ENCODE measurements around the gene ALDH1A1. TPM values are rescaled to one million over a fixed set of nuclear protein-coding genes. Genes with fewer than 3 reads are reported as not detected.

ALDH1A1 gene
- total RNA-seq, 1 donor from 2014 or later = 10.9 TPM

DNA sequence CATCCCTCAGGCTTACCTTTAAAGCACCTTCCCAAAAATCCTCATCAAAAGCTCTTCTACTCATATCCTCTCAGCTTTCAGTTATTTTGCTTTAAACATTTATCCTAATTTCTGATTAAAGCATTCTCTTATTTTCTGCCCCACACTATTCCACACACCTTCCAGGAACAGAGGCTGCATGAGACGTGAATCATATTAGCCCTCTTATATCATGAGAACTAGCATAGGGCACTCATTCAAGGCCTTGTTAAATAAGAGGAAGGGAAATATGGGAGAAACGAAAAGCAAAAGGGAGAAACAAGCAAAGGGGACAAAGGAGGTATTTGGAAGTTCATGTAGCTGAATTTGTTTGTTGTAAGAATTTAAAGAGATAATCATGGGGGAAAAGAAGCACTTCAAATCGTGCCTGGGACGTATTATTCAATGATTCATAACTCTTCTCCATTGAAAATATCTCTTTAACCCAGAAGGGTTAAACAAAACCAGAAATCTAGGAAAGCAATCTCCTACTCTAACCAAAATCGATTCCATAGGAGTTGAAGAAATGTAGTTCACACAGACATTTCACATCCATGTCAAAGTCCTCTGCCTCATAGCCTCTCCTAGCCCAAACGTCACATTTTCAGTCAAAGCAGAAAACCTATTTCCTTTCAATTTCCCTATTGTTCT, 4.1 kb downstream of the ALDH1A1 start:
- no peak for DNase-seq (ENCODE audit: low spot score in 2 of 2, unreplicated experiment in 2 of 2)
- Mint-ChIP-seq H3K9me3 (no peaks in the 10 kb centered on the region), H3K4me3 (no peak overlapping the region), H3K36me3 (no peaks in the 10 kb centered on the region), H3K4me1 (peaks cover 39% of the 10 kb centered on the region), H3K27me3 (ENCODE audit: low read depth) (peaks cover 5% of the 10 kb centered on the region), H3K27ac (no peak overlapping the region)
- TF ChIP-seq CTCF (IDR thresholded peaks at IDR 0.05; ENCODE audit: unreplicated experiment) = no peak

- peaks cover 5% of the 10 kb centered on the region for H3K27me3 Mint-ChIP-seq (ENCODE audit: low read depth)
- DNase-seq (ENCODE audit: low spot score in 2 of 2, unreplicated experiment in 2 of 2) = no peak
- no peaks in the 10 kb centered on the region for H3K36me3 Mint-ChIP-seq
- peaks cover 44% of the 10 kb centered on the region for H3K4me1 Mint-ChIP-seq
- no peak overlapping the region for H3K27ac Mint-ChIP-seq
- no peak overlapping the region for H3K4me3 Mint-ChIP-seq
- TF ChIP-seq CTCF (IDR thresholded peaks at IDR 0.05; ENCODE audit: unreplicated experiment) = no peak
- no peaks in the 10 kb centered on the region for H3K9me3 Mint-ChIP-seq
Measured at GRCh38 chr9:72947984-72948465, 4.8 kb downstream of the ALDH1A1 start.

GRCh38 chr9:72946821-72947220, 6.0 kb downstream of the ALDH1A1 start:
- Mint-ChIP-seq H3K4me1 (peaks cover 43% of the 10 kb centered on the region), H3K27me3 (ENCODE audit: low read depth) (peaks cover 5% of the 10 kb centered on the region), H3K4me3 (no peak overlapping the region), H3K9me3 (no peaks in the 10 kb centered on the region), H3K27ac (no peak overlapping the region), H3K36me3 (no peaks in the 10 kb centered on the region)
- no peak for DNase-seq (ENCODE audit: low spot score in 2 of 2, unreplicated experiment in 2 of 2)
- no peak for TF ChIP-seq CTCF (IDR thresholded peaks at IDR 0.05; ENCODE audit: unreplicated experiment)

DNA sequence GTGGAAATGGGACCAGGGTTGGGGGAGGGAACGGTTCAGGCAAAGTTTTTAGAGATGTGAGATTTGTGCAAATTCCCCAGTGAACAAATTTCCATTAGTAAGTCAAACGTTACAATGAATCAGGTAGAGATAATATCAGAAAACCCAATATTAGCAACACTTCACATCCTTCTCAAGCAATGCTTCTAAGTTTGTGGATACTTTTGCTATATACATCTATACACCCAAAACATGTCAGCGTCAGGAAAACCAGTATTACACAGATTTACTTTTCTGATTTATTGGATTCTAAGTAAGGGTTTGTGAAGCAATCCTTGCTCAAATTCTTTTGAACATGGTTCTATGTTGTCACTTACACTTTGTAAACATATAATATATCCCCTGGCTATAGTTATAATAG, 6.5 kb downstream of the ALDH1A1 start:
- no peak overlapping the region for H3K27ac Mint-ChIP-seq
- no peak for DNase-seq (ENCODE audit: low spot score in 2 of 2, unreplicated experiment in 2 of 2)
- peaks cover 43% of the 10 kb centered on the region for H3K4me1 Mint-ChIP-seq
- H3K9me3 Mint-ChIP-seq = no peaks in the 10 kb centered on the region
- no peak for TF ChIP-seq CTCF (IDR thresholded peaks at IDR 0.05; ENCODE audit: unreplicated experiment)
- H3K27me3 Mint-ChIP-seq (ENCODE audit: low read depth) = peaks cover 5% of the 10 kb centered on the region
- H3K4me3 Mint-ChIP-seq = no peak overlapping the region
- H3K36me3 Mint-ChIP-seq = no peaks in the 10 kb centered on the region

DNA sequence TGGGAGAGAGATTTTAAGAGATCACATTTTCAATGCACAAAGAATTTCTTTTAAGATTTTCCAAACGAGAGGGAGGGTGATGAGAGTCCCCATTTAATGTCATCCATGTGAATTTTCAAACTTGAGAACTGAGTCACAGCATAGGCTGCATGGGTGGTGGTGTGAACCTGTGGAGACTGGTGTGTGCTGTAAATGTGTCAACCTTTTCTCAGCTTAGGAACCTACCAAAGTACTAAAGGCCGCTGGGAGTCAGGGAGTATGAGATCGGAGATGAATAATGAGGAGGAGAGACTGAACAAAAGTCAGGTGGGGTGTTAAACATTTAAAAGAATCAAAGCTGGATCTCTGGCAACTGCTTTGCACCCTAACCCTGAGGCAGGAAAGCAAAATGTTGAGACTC, 7.5 kb downstream of the ALDH1A1 start:
- H3K36me3 Mint-ChIP-seq = no peaks in the 10 kb centered on the region
- H3K27ac Mint-ChIP-seq = no peak overlapping the region
- no peaks in the 10 kb centered on the region for H3K9me3 Mint-ChIP-seq
- no peak overlapping the region for H3K4me3 Mint-ChIP-seq
- H3K27me3 Mint-ChIP-seq (ENCODE audit: low read depth) = peaks cover 5% of the 10 kb centered on the region
- DNase-seq (ENCODE audit: low spot score in 2 of 2, unreplicated experiment in 2 of 2) = no peak
- TF ChIP-seq CTCF (IDR thresholded peaks at IDR 0.05; ENCODE audit: unreplicated experiment) = no peak
- H3K4me1 Mint-ChIP-seq = peaks cover 37% of the 10 kb centered on the region

Measured in mesothelial cell of epicardium (in vitro differentiated cells).